OCI-LY7 (cell line): Measurements from ENCODE around the gene C1orf116. TPM values are rescaled to one million over a fixed set of nuclear protein-coding genes. Genes with fewer than 3 reads are reported as not detected.

Source experiments
- Bru-seq: library from RNA; stranded (reverse); fragments of 400-500 nt; gene quantifications from one replicate; lab custom pipeline; 2021; lab: Mats Ljungman, UMichigan
- BruChase-seq, 2 experiments: library from RNA; stranded (reverse); fragments of 400-500 nt; gene quantifications; one replicate each; lab custom pipeline; 2021; lab: Mats Ljungman, UMichigan
- BruUV-seq: library from RNA; stranded (reverse); fragments of 400-500 nt; replicated peaks from 2 replicates; lab custom pipeline; 2021; lab: Mats Ljungman, UMichigan
- CTCF ChIA-PET: fragments of 300-600 bp; sonication (Branson Sonifier 250); formaldehyde crosslinking; loops from one replicate; lab custom pipeline; 2022; ENCODE audit warnings: antibody characterized with exemption; ENCODE audit not compliant: unreplicated experiment; lab: Charles Lee
- POLR2A ChIA-PET: fragments of 300-600 bp; sonication (Branson Sonifier 250); formaldehyde crosslinking; loops from one replicate; lab custom pipeline; 2022; ENCODE audit warnings: antibody characterized with exemption; lab: Charles Lee
- DNase-seq: peaks from one replicate; pipeline ENCODE4 v3.0.0-alpha.2; 2015; ENCODE audit warnings: low spot score
- H2AFZ ChIP-seq: fragments of 200-600 bp; sonication (generic), shearing (Covaris generic); 2 replicates; pipeline ENCODE4 v1.6.1; 2014; ENCODE audit warnings: mild to moderate bottlenecking, antibody characterized with exemption, low read length, moderate library complexity
- H3K27ac ChIP-seq: fragments of 200-600 bp; sonication (generic); 2 replicates; pipeline ENCODE4 v1.5.1; 2014; ENCODE audit warnings: mixed run types, low read depth, mild to moderate bottlenecking, moderate library complexity, low read length, inconsistent platforms; ENCODE audit not compliant: poor library complexity, severe bottlenecking
- H3K36me3 ChIP-seq: fragments of 200-600 bp; sonication (generic); 2 replicates; pipeline ENCODE4 v1.6.1; 2014; ENCODE audit warnings: mild to moderate bottlenecking, antibody characterized with exemption, low read length, moderate library complexity, mixed read lengths; ENCODE audit not compliant: insufficient read depth
- H3K4me1 ChIP-seq: fragments of 200-600 bp; sonication (generic); 2 replicates; pipeline ENCODE4 v1.5.1; 2014; ENCODE audit warnings: mild to moderate bottlenecking, low read length; ENCODE audit not compliant: insufficient read depth, poor library complexity, severe bottlenecking
- H3K4me2 ChIP-seq: fragments of 200-600 bp; sonication (generic); 2 replicates; pipeline ENCODE4 v1.6.1; 2014; ENCODE audit warnings: mild to moderate bottlenecking, low read length
- H3K4me3 ChIP-seq: fragments of 200-600 bp; sonication (generic); 2 replicates; pipeline ENCODE4 v1.5.1; 2014; ENCODE audit warnings: mild to moderate bottlenecking, low read depth, low read length; ENCODE audit not compliant: poor library complexity, severe bottlenecking
- H3K79me2 ChIP-seq: fragments of 200-600 bp; sonication (generic); 2 replicates; pipeline ENCODE4 v1.6.1; 2016; ENCODE audit warnings: low read depth, mild to moderate bottlenecking, low read length, moderate library complexity, mixed read lengths; ENCODE audit not compliant: insufficient read depth
- H3K9me2 ChIP-seq: fragments of 200-600 bp; sonication (generic); 2 replicates; pipeline ENCODE4 v1.6.1; 2016; ENCODE audit warnings: mild to moderate bottlenecking, low read length, mixed read lengths; ENCODE audit not compliant: insufficient read depth
- H3K9me3 ChIP-seq: fragments of 200-600 bp; sonication (generic); 2 replicates; pipeline ENCODE4 v1.6.1; 2014; ENCODE audit warnings: mild to moderate bottlenecking, mixed run types, low read length, mixed read lengths
- H4K20me1 ChIP-seq: fragments of 200-600 bp; sonication (generic); 2 replicates; pipeline ENCODE4 v1.6.1; 2014; ENCODE audit warnings: mild to moderate bottlenecking, antibody characterized with exemption, low read length, moderate library complexity, mixed read lengths; ENCODE audit not compliant: insufficient read depth
- EZH2phosphoT487 ChIP-seq: fragments of 200-600 bp; sonication (generic); IDR thresholded peaks from 2 replicates; pipeline ENCODE4 v1.6.1; 2018; ENCODE audit warnings: low read depth, borderline replicate concordance, mild to moderate bottlenecking, mixed run types, antibody characterized with exemption, low read length, moderate library complexity, mixed read lengths
- intact Hi-C: fragments of 100-400 bp; cut with micrococcal nuclease; formaldehyde crosslinking; loops from one replicate; pipeline ENCODE4 v1.10.0; 2022; ENCODE audit not compliant: unreplicated experiment
- long read RNA-seq: library from polyadenylated mRNA; stranded (forward); transcript quantifications from one replicate; pipeline ENCODE4 v2.0.0, GENCODE V29; 2022
- total RNA-seq, 2 experiments: library from RNA; depleted of rRNA in 1 of 2; stranded (reverse); fragments of >200 nt in 1 of 2; shearing (Covaris generic) in 1 of 2; gene quantifications; 2 replicates each; pipeline ENCODE4 v1.2.3, GENCODE V29; 2014 to 2022
- TF ChIP-seq, protein P1 (sequence below): fragments of 200-600 bp; sonication (generic); conservative IDR thresholded peaks from 2 replicates; pipeline ENCODE4 v1.5.1; 2014; ENCODE audit warnings: mild to moderate bottlenecking, antibody characterized with exemption, low read length, moderate library complexity, mixed read lengths

C1orf116 gene
- total RNA-seq (2014; rRNA removed; shearing (Covaris generic)) (not detected in 2 replicates), total RNA-seq (2022) (not detected in 2 replicates), Bru-seq, nascent RNA (percentile 25 among the genes with signal in this experiment), BruChase-seq, experiment 1, labeled RNA remaining after a 6-hour chase (percentile 23 among the genes with signal in this experiment), BruChase-seq, experiment 2, labeled RNA remaining after a 2-hour chase (percentile 26 among the genes with signal in this experiment)
- long read RNA-seq, result 0 reads

- Histone ChIP-seq H3K9me2 (no peaks in the 10 kb centered on the region), H2AFZ (no peak within 1 kb of the TSS), H3K79me2 (no peaks in the 10 kb centered on the region), H3K4me3 (no peak within 1 kb of the TSS), H3K9me3 (no peaks in the 10 kb centered on the region), H3K27ac (no peak within 1 kb of the TSS), H3K4me1 (no peaks in the 10 kb centered on the region), H3K4me2 (no peak within 1 kb of the TSS), H4K20me1 (no peaks in the 10 kb centered on the region), H3K36me3 (no peaks in the 10 kb centered on the region)
- POLR2A ChIA-PET, result interaction anchor here (0.9 kb wide), 1 partner anchor 26 kb away, joined by 3 read pairs; no protein-coding TSS in a partner anchor
- no peak for DNase-seq
- CTCF ChIA-PET, result interaction anchor here (0.6 to 1.1 kb wide), 2 partner anchors 17 to 29 kb away, joined by 3 read pairs; no protein-coding TSS in a partner anchor
- TF ChIP-seq EZH2phosphoT487, result no peak
- TF ChIP-seq, protein P1, sequence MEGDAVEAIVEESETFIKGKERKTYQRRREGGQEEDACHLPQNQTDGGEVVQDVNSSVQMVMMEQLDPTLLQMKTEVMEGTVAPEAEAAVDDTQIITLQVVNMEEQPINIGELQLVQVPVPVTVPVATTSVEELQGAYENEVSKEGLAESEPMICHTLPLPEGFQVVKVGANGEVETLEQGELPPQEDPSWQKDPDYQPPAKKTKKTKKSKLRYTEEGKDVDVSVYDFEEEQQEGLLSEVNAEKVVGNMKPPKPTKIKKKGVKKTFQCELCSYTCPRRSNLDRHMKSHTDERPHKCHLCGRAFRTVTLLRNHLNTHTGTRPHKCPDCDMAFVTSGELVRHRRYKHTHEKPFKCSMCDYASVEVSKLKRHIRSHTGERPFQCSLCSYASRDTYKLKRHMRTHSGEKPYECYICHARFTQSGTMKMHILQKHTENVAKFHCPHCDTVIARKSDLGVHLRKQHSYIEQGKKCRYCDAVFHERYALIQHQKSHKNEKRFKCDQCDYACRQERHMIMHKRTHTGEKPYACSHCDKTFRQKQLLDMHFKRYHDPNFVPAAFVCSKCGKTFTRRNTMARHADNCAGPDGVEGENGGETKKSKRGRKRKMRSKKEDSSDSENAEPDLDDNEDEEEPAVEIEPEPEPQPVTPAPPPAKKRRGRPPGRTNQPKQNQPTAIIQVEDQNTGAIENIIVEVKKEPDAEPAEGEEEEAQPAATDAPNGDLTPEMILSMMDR, result no peak
- no TSS peak for BruUV-seq
- intact Hi-C loops, result no loop called here
Observed at GRCh38 chr1:207032528-207033017, at the start of gene C1orf116. Gene C1orf116, minus strand, starts transcription at chr1:207032756. Its CDS starts 5,158 bp downstream, at chr1:207027598.

DNA sequence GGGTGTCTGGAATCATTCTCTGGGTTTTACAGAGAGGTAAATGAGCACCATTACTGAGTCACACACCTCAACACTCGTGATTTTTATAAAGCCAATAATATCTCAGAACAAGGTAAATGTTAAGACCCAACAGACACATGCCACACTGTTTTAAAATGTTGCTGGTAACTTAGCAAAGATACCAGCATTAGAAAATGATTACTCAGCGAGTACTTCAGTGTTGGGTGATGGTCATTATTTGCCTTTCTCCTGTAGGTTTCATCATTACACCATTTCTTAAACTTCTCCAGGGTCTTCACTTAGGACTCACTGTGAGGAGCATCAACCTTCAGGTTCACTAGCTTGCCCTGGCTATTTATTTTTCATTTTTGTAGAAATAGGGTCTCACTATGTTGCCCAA, 49.2 kb upstream of the C1orf116 start:
- H3K79me2 ChIP-seq, result no peaks in the 10 kb centered on the region
- POLR2A ChIA-PET, result interaction anchor here (0.7 kb wide), 1 partner anchor 81 kb away, joined by 3 read pairs; no protein-coding TSS in a partner anchor
- H4K20me1 ChIP-seq, result no peaks in the 10 kb centered on the region
- BruUV-seq, result no TSS peak
- no peak overlapping the region for H3K4me2 ChIP-seq
- CTCF ChIA-PET, result no interaction called here
- intact Hi-C loops, result no loop called here
- no peaks in the 10 kb centered on the region for H3K4me1 ChIP-seq
- no peak overlapping the region for H2AFZ ChIP-seq
- no peaks in the 10 kb centered on the region for H3K9me2 ChIP-seq
- H3K27ac ChIP-seq, result no peak overlapping the region
- no peak for DNase-seq
- no peaks in the 10 kb centered on the region for H3K9me3 ChIP-seq
- H3K4me3 ChIP-seq, result no peak overlapping the region
- no peak for TF ChIP-seq EZH2phosphoT487
- TF ChIP-seq, protein P1, result no peak
- H3K36me3 ChIP-seq, result no peaks in the 10 kb centered on the region

- TF ChIP-seq, protein P1, result no peak
- TF ChIP-seq EZH2phosphoT487, result no peak
- no peaks in the 10 kb centered on the region for H3K9me3 ChIP-seq
- CTCF ChIA-PET, result no interaction called here
- intact Hi-C loops, result no loop called here
- H3K36me3 ChIP-seq, result no peaks in the 10 kb centered on the region
- H3K4me1 ChIP-seq, result no peaks in the 10 kb centered on the region
- no peaks in the 10 kb centered on the region for H3K79me2 ChIP-seq
- H3K4me2 ChIP-seq, result no peak overlapping the region
- H2AFZ ChIP-seq, result no peak overlapping the region
- no peak for DNase-seq
- H3K9me2 ChIP-seq, result no peaks in the 10 kb centered on the region
- H3K4me3 ChIP-seq, result no peak overlapping the region
- no peak overlapping the region for H3K27ac ChIP-seq
- POLR2A ChIA-PET, result interaction anchor here (0.7 kb wide), 1 partner anchor 82 kb away, joined by 3 read pairs; no protein-coding TSS in a partner anchor
- BruUV-seq, result no TSS peak
- H4K20me1 ChIP-seq, result no peaks in the 10 kb centered on the region
Observed at GRCh38 chr1:207081088-207081487, 48.5 kb upstream of the C1orf116 start.
